ENCODE data around the gene RHBDL1.
"Not testable (repeated sequence)": the region's sequence is repeated elsewhere in the genome, so short reads cannot be mapped to it uniquely, and the experiment has no call there.

The RHBDL1 gene

DNA sequence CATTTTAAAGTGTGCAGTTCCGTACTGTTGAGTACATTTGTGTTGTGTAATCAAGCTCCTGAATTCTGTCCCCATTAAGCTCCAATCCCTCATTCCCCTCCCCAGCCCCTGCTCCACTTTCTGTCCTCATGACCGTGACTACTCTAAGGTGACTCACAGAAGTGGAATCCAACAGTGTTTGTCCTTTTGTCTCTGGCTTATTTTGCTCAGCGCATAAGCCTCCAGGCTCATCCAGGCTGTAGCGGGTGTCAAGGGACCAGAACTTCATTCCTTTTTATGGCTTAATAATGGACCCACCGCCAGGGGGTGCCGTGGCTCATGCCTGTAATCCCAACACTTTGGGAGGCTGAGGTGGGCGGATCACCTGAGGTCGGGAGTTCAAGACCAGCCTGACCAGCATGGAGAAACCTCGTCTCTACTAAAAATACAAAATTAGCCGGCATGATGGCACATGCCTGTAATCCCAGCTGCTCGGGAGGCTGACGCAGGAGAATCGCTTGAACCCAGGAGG is 37.3 kb downstream of the RHBDL1 start:
- not testable (repeated sequence) for DNase-seq (ENCODE audit: low spot score)
- TF ChIP-seq, protein P1, sequence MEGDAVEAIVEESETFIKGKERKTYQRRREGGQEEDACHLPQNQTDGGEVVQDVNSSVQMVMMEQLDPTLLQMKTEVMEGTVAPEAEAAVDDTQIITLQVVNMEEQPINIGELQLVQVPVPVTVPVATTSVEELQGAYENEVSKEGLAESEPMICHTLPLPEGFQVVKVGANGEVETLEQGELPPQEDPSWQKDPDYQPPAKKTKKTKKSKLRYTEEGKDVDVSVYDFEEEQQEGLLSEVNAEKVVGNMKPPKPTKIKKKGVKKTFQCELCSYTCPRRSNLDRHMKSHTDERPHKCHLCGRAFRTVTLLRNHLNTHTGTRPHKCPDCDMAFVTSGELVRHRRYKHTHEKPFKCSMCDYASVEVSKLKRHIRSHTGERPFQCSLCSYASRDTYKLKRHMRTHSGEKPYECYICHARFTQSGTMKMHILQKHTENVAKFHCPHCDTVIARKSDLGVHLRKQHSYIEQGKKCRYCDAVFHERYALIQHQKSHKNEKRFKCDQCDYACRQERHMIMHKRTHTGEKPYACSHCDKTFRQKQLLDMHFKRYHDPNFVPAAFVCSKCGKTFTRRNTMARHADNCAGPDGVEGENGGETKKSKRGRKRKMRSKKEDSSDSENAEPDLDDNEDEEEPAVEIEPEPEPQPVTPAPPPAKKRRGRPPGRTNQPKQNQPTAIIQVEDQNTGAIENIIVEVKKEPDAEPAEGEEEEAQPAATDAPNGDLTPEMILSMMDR (IDR thresholded peaks at IDR 0.05; ENCODE audit: extremely low read depth, missing control alignments) = peak; percentile 26

DNA sequence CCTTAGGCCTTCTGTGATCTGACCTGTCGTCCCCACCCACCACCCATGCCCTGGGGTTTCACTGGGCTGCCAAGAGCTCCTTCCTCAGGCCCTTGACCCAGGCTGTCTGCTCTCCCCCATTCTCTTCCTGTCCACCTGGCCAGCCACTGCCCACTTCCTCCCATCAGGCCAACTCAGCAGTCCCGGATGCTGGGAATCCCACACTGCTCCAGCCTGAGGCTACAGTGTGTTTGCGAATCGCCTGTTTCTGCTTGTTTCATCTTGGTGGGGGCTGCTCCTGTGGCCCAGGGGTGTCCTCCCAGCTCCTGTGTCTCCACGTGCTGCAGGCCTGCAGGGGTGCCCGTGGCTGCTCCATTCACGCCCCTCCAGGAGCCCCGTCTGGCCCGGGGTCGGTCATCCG is 38.6 kb downstream of the RHBDL1 start:
- no peak for DNase-seq (ENCODE audit: low spot score)
- TF ChIP-seq, protein P1 (IDR thresholded peaks at IDR 0.05; ENCODE audit: extremely low read depth, missing control alignments) = no peak

DNA sequence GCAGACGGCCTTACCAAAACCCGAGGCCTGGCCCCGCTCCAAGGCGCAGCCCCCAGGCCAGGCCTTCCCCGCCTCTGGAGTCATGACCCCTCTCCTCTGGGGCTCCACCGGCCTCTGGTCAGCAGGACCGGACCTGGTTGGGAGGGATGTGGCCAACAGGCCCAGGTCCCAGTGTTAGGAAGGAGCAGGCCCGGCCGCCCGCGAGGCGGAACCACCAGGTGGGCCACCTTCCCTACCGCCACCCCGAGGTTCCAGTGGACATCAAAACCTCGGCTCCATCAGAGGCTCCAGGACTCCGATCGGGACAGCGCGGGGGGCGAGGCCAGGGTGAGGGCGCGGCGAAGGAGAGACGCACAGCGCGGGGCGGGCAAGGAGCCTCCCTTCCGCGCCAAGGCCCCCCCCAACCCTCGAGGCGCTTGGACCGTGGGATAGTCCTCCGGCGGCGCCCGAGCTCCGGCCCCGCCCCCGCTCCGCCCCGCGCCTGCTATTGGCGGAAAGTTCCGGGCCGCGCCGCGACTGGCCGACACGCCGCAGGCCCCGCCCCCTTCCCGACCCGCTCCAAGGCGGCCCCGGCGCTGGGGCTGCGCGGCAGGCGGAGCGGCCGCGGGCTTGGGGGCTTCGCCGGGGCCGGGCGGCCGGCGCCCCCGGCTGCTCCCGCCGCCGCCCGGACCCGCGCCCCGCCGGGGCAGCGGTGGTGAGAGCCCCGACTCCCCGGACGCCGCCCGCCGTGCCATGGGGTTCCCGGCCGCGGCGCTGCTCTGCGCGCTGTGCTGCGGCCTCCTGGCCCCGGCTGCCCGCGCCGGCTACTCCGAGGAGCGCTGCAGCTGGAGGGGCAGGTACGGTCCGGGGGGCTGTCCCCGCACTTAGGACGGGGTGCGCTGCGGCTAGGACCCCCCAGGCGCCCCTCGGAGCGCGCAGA is 39.3 kb downstream of the RHBDL1 start, which contains the start of gene METRN:
Gene METRN, plus strand, starts transcription at position 561 of the 919 bp plus-strand sequence. Its CDS starts 172 bp downstream, at position 733.
- peak; percentile 98 for DNase-seq (ENCODE audit: low spot score)
- TF ChIP-seq, protein P1 (IDR thresholded peaks at IDR 0.05; ENCODE audit: extremely low read depth, missing control alignments) = no peak

DNA sequence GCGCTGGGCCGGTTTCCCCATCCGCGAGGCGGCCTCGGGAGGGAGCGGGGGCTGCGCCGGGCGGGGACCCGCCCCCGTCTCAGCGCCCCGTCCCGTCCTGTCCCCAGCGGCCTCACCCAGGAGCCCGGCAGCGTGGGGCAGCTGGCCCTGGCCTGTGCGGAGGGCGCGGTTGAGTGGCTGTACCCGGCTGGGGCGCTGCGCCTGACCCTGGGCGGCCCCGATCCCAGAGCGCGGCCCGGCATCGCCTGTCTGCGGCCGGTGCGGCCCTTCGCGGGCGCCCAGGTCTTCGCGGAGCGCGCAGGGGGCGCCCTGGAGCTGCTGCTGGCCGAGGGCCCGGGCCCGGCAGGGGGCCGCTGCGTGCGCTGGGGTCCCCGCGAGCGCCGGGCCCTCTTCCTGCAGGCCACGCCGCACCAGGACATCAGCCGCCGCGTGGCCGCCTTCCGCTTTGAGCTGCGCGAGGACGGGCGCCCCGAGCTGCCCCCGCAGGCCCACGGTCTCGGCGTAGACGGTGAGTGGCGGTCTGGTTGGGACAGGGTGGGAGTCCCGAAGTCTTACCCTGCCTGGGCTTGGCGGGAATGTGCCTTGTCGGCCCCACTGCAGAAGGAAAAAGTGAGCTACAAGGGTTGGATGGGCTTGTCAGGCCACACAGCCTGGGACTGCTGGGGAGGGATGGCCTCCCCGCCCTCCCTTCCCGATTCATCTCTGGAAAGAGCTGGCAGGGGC is 40.2 kb downstream of the RHBDL1 start:
- TF ChIP-seq, protein P1 (IDR thresholded peaks at IDR 0.05; ENCODE audit: extremely low read depth, missing control alignments) = peak; percentile 31
- peak; percentile 69 for DNase-seq (ENCODE audit: low spot score)

DNA sequence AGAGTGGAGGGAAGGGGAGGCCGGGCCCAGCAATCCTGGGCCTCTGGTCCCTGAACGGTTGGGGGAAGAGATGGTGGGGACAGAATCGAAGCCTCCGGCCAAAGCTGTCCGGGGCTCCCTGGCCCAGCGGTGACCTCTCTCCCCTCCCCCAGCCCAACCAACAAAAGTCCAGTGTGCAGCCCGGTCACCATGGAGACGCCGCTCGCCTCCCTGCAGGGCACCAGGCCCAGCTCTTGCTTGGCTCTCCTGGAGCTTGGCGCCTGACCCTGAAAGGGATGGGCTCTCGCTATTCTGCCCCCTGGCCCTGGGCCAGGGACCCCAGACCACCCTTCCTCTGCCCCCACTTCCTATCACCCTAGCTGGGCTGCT is 40.7 kb downstream of the RHBDL1 start:
- DNase-seq (ENCODE audit: low spot score) = no peak
- TF ChIP-seq, protein P1 (IDR thresholded peaks at IDR 0.05; ENCODE audit: extremely low read depth, missing control alignments) = no peak

DNA sequence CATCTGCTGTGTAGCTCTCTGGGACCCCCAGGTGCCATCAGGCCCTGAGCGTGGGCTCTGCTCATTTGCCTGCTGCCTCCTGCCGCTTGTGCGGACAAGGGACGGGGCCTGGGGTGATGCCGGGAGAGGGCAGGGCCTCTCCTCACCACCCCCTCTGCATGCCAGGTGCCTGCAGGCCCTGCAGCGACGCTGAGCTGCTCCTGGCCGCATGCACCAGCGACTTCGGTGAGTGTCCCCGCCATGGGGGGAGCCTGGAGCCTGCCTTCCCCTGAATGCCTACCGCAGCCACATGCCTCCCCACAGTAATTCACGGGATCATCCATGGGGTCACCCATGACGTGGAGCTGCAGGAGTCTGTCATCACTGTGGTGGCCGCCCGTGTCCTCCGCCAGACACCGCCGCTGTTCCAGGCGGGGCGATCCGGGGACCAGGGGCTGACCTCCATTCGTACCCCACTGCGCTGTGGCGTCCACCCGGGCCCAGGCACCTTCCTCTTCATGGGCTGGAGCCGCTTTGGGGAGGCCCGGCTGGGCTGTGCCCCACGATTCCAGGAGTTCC is 41.4 kb downstream of the RHBDL1 start:
- TF ChIP-seq, protein P1 (IDR thresholded peaks at IDR 0.05; ENCODE audit: extremely low read depth, missing control alignments) = no peak
- no peak for DNase-seq (ENCODE audit: low spot score)
